Keratinocyte (primary cell): ENCODE data around the gene LIN28B.

Experiments
- EZH2 ChIP-seq: IDR thresholded peaks from one replicate; pipeline ENCODE4 v1.6.1; 2012; ENCODE audit warnings: inconsistent platforms, mild to moderate bottlenecking, low read length, moderate library complexity
- TF ChIP-seq, protein P1 (sequence below), 3 experiments: IDR thresholded peaks in 1 of 3; conservative IDR thresholded peaks in 1 of 3; optimal IDR thresholded peaks in 1 of 3; 2 replicates in 2 of 3; 3 replicates in 1 of 3; pipeline versions ENCODE3 to v1.5.1; 2011; ENCODE audit warnings: low read length in 3 of 3, mild to moderate bottlenecking in 3 of 3, moderate library complexity in 2 of 3, control low read depth in 1 of 3, inconsistent platforms in 1 of 3; ENCODE audit not compliant: insufficient read depth in 2 of 3; ENCODE audit errors: extremely low read depth in 1 of 3

DNA sequence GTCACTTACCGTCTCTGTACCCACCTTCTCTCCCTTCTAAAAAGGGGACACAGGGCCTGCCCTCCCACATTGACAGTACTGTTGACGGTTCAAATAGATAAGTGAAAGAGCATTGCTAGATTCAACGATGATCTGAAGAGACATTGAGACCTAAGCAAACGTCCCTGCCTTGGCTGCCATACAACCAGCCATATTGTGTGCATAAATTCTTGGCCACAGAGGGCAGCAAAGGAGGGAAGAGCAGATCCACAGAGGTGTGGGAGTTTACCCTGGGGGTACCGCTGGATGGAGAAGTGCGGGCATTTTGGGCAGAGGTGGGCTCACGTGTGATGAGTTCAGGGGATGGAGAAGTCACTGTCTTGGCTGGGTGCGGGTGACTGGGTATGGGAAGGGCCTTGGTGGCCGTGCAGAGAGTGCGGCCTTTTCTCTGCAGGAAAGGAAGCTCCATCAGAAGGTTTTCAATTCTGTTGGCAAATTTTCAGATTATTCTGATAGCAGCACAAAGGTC is 137.3 kb downstream of the LIN28B start:
- TF ChIP-seq, protein P1, sequence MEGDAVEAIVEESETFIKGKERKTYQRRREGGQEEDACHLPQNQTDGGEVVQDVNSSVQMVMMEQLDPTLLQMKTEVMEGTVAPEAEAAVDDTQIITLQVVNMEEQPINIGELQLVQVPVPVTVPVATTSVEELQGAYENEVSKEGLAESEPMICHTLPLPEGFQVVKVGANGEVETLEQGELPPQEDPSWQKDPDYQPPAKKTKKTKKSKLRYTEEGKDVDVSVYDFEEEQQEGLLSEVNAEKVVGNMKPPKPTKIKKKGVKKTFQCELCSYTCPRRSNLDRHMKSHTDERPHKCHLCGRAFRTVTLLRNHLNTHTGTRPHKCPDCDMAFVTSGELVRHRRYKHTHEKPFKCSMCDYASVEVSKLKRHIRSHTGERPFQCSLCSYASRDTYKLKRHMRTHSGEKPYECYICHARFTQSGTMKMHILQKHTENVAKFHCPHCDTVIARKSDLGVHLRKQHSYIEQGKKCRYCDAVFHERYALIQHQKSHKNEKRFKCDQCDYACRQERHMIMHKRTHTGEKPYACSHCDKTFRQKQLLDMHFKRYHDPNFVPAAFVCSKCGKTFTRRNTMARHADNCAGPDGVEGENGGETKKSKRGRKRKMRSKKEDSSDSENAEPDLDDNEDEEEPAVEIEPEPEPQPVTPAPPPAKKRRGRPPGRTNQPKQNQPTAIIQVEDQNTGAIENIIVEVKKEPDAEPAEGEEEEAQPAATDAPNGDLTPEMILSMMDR (optimal IDR thresholded peaks at IDR 0.05 in 1 of 3, IDR thresholded peaks at IDR 0.05 in 1 of 3, conservative IDR thresholded peaks at IDR 0.05 in 1 of 3; ENCODE audit: extremely low read depth in 1 of 3, insufficient read depth in 2 of 3, low read length in 3 of 3): peak in 1 of 3 experiments; percentile 23
- no peak for TF ChIP-seq EZH2
